Uterus (tissue), 2 donors: ENCODE results near the gene GPR62.

Experiments
- POLR2A ChIP-seq, 2 donors: fragments of 450-650 bp; IDR thresholded peaks; one replicate each; pipeline ENCODE4 v1.6.1; 2016; ENCODE audit warnings: antibody characterized with exemption in 2 of 2, mild to moderate bottlenecking in 1 of 2, moderate library complexity in 1 of 2
- TF ChIP-seq, protein P1 (sequence below), 4 experiments: fragments of 200-600 bp in 2 of 4; fragments of 450-650 bp in 2 of 4; sonication (generic) in 2 of 4; IDR thresholded peaks; one replicate each; pipeline ENCODE4 v1.5.1; 2016 to 2019; ENCODE audit warnings: antibody characterized with exemption in 4 of 4, mild to moderate bottlenecking in 2 of 4, moderate library complexity in 1 of 4

DNA sequence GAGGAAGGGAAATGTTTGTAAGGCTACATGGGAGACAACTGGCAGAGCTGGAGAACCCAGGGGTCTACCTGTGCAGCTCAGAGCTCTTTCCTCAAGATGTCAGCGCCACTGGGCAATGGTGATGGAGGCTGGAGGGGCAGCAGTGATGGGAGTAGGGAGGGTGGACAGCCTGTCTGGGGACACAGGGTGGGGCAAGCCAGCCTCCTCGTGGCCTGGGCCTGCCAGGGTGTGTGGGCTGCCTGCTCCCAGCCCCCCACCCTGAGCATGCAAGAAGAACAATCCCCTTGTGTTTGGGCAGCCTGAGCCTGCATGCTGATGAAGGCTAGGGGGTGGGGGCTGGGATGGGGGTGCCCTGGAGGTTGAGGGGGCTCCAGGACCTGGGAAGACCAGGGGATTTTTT lies 10.8 kb downstream of the GPR62 start:
- no peak for TF ChIP-seq POLR2A (IDR thresholded peaks at IDR 0.05)
- TF ChIP-seq, protein P1, sequence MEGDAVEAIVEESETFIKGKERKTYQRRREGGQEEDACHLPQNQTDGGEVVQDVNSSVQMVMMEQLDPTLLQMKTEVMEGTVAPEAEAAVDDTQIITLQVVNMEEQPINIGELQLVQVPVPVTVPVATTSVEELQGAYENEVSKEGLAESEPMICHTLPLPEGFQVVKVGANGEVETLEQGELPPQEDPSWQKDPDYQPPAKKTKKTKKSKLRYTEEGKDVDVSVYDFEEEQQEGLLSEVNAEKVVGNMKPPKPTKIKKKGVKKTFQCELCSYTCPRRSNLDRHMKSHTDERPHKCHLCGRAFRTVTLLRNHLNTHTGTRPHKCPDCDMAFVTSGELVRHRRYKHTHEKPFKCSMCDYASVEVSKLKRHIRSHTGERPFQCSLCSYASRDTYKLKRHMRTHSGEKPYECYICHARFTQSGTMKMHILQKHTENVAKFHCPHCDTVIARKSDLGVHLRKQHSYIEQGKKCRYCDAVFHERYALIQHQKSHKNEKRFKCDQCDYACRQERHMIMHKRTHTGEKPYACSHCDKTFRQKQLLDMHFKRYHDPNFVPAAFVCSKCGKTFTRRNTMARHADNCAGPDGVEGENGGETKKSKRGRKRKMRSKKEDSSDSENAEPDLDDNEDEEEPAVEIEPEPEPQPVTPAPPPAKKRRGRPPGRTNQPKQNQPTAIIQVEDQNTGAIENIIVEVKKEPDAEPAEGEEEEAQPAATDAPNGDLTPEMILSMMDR (IDR thresholded peaks at IDR 0.05), result no peak
